Fibroblast of mammary gland (primary cell): ENCODE data around the gene STARD8.
"Not testable (repeated sequence)": the region's sequence is repeated elsewhere in the genome, so short reads cannot be mapped to it uniquely, and the experiment has no call there.

Source experiments
- DNase-seq: peaks from one replicate; pipeline ENCODE4 v3.0.0-alpha.2; 2010; ENCODE audit warnings: low read depth
- H3K4me3 ChIP-seq: 2 replicates; pipeline ENCODE4 v1.5.1; 2011; ENCODE audit warnings: low read depth, mild to moderate bottlenecking, low read length, moderate library complexity; ENCODE audit not compliant: control insufficient read depth
- TF ChIP-seq, protein P1 (sequence below): conservative IDR thresholded peaks from 2 replicates; pipeline ENCODE4 v1.5.1; 2011; ENCODE audit warnings: low read depth, low read length, inconsistent platforms; ENCODE audit not compliant: control insufficient read depth, insufficient read depth

The STARD8 gene

DNA sequence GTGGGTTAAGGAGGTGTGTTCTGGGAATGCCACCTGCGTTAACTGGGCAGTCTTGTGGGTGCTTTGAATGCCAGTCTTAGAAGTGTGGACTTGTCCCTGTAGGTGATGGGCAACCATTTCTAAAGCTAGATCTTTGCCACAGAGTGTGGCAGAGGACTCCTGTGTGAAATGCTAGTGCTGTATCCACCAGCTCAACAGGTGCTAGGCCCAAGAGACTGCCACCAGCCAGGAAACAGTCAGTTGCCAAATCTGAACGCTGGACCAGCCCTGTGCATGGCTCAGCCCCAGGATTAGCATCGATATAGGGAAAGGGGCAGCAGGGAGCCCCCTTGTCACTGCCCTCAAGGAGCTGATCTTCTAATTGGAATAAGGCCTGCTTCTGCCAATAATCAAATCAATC lies 35.3 kb downstream of the STARD8 start:
- no peak for DNase-seq
- TF ChIP-seq, protein P1, sequence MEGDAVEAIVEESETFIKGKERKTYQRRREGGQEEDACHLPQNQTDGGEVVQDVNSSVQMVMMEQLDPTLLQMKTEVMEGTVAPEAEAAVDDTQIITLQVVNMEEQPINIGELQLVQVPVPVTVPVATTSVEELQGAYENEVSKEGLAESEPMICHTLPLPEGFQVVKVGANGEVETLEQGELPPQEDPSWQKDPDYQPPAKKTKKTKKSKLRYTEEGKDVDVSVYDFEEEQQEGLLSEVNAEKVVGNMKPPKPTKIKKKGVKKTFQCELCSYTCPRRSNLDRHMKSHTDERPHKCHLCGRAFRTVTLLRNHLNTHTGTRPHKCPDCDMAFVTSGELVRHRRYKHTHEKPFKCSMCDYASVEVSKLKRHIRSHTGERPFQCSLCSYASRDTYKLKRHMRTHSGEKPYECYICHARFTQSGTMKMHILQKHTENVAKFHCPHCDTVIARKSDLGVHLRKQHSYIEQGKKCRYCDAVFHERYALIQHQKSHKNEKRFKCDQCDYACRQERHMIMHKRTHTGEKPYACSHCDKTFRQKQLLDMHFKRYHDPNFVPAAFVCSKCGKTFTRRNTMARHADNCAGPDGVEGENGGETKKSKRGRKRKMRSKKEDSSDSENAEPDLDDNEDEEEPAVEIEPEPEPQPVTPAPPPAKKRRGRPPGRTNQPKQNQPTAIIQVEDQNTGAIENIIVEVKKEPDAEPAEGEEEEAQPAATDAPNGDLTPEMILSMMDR: no peak
- H3K4me3 ChIP-seq: no peak overlapping the region

DNA sequence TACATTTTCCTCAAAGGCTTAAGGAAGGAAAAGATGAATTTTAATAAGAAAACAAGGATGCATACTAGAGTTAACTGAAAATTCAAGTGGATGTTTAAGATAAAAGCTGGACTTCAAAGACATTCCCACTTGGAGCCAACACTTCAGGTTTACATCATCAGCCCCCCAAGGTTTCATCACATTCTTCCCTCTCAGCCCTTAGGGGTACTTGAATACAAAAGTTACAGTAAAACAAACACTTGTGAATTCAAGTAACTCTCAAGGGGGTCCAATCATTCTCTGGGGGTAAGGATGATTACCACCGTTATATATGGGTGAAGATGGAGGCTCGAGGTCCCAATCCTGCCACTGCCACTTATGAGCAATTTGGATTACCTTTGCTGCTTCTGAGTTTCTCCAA lies 36.1 kb downstream of the STARD8 start:
- no peak overlapping the region for H3K4me3 ChIP-seq
- DNase-seq: no peak
- TF ChIP-seq, protein P1: no peak

DNA sequence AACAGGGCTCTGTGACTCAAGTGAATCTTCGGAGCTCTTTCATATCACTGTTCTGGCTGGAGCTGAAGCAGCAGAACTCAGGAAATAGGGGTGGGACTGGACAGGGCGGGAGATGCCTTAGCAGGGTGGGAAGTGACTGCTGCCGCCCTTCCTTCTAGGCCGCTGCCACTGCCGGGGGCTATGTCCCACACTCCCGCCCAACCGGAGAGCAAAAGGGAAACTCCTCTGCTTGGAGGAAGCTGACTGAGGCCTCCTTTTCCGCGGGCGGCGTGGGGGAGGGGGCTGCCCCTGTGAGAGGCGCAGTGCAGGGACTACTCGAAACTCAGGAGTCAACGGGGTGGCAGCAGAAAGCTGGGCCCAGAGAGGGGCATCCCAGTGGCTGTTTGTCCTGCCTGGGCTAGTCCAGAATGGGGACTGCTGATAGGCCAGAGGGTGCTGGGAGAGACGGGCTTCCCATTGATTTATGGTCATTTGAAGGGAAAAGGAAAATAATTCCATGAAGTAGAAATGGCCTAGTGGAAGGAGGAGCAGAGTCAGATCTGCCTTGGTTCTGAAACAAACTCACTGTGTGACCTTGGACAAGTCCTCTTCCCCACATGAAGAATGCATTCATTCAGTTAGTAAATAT lies 36.9 kb downstream of the STARD8 start:
- H3K4me3 ChIP-seq: no peak overlapping the region
- TF ChIP-seq, protein P1: no peak

DNA sequence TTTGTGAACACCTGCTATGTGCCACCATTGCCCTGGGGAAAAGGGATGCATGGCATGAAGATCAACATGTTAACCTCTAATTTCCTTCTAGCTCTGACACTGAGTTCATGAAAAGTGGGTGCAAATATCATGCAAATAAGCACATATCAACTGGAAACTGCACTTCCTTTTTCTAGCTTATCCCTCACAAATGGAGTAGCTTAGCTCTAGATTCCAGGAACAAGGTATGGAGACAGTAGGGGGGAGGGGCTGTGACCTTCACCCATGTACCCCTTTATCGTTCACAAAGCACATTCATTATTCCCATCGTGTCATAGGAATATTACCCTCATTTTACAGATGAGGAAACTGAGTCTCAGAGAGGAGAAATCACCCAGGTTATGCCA lies 37.4 kb downstream of the STARD8 start:
- TF ChIP-seq, protein P1: no peak
- no peak for DNase-seq
- H3K4me3 ChIP-seq: no peak overlapping the region

More for the DNA sequence above, 36.9 kb downstream of the STARD8 start:
- DNase-seq: no peak

DNA sequence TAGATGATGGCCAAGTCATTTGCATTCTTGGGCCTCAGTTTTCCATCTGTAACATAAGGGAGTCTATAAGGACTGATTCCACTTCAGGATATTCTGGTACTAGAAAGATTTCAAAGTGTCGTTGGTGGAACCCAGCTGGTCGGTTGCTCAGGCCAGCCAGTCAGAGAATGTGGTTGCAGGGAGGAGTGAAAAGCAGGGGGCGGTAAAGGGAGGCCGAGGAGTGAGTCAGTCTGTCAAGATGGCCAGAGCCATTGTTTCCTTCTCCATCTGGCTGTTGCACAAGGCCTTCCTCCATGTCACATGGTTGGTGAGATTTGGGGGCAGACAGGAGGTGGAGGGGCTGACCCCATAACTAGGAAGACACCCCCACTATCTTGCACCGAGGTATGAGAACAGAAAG lies 38.2 kb downstream of the STARD8 start:
- peak overlapping the region; percentile 22 for H3K4me3 ChIP-seq
- TF ChIP-seq, protein P1: peak; percentile 12
- peak; percentile 85 for DNase-seq

DNA sequence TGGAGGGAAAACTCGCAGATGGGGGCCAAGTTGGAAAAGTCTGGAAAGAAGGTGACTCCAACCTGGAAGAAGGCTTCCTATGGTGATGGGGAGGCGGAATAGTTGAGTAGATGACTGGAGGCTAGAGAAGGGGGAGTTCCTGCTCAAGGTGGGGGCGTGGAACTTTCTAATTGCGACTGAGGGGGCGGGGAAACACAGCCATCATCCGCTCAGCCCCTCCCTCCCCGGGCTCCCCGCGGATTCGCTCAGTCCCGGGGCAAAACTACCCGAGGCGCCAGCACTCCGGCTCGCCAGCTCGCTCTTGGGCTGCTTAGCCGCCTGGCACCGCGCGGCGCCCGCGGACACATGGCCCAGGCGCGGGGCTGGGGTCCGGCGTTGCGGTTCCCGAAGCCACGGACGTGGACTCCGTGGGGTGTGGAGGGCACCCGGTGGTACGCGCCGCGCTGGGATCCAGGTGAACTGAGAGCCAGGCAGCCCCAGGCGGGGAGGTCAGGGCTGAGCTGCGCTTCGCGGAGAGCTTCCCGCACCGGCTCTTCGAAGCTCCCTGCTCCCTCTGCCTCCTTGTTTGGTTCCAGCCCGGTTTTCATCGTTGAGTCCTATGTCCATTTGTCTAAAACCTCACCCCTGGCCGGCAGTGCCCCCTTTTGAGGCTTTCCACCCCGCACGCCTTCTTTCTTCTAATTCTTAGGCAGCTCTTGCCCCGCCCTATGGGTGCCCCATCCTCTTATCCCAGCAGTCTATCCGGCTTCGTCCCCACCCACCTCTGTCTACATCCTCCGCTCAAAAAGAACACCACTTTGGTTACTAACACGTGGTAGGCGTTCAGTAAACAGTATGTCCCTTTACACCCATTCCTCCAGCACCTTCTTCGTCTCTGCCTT lies 38.9 kb downstream of the STARD8 start:
- TF ChIP-seq, protein P1: no peak
- peak overlapping the region; percentile 22 for H3K4me3 ChIP-seq
- peak; percentile 45 for DNase-seq

DNA sequence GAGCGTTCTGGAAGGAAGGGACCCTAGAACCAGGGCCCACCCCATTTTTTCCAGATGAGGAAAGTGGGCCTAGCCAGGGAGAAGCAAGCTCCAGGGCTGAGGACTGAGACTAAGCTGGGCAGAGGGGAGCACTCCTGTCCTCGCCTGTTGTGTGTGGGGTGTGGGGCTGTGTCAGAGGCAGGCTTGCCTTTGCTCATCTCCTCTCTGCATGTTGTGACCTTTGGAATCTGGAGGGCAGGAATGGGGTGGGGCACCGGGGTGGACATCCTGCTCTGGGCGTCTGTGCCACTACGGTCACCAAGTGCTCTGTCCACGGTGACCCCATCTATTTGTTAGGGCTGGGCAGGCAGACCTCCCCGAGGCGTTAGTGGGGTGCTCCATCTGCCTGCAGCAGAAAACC lies 41.5 kb downstream of the STARD8 start:
- DNase-seq, H3K4me3 ChIP-seq: not testable (repeated sequence)
